NCI-H1436 (cell line): ENCODE measurements around the gene PRSS27.
"Not testable (repeated sequence)": the region's sequence is repeated elsewhere in the genome, so short reads cannot be mapped to it uniquely, and the experiment has no call there.

ENCODE experiments used
- DNase-seq: peaks from one replicate; lab custom pipeline; 2025; lab: John Stamatoyannopoulos, UW

The PRSS27 gene

GRCh38 chr16:2708290-2708639 lies 11.8 kb downstream of the PRSS27 start:
- no peak for DNase-seq

GRCh38 chr16:2707368-2708289 lies 12.4 kb downstream of the PRSS27 start:
- DNase-seq: no peak

GRCh38 chr16:2706611-2707311 lies 13.3 kb downstream of the PRSS27 start:
- DNase-seq: no peak

- DNase-seq: no peak
These were observed 13.9 kb downstream of the PRSS27 start for GRCh38 chr16:2706085-2706484.

GRCh38 chr16:2705351-2705750 lies 14.7 kb downstream of the PRSS27 start:
- no peak for DNase-seq

- no peak for DNase-seq
These were observed 15.1 kb downstream of the PRSS27 start for GRCh38 chr16:2704983-2705275.

- DNase-seq: no peak
These were observed 15.7 kb downstream of the PRSS27 start for GRCh38 chr16:2704166-2704982.

GRCh38 chr16:2702871-2703745 lies 16.9 kb downstream of the PRSS27 start:
- DNase-seq: no peak

- no peak for DNase-seq
These were observed 17.6 kb downstream of the PRSS27 start for GRCh38 chr16:2702438-2702825.

- no peak for DNase-seq
These were observed 18.1 kb downstream of the PRSS27 start for GRCh38 chr16:2701713-2702437.

GRCh38 chr16:2701272-2701671 lies 18.8 kb downstream of the PRSS27 start:
- DNase-seq: no peak

- DNase-seq: no peak
These were observed 19.2 kb downstream of the PRSS27 start for GRCh38 chr16:2700786-2701185.

- no peak for DNase-seq
These were observed 20.0 kb downstream of the PRSS27 start for GRCh38 chr16:2699791-2700600.

- no peak for DNase-seq
These were observed 20.9 kb downstream of the PRSS27 start for GRCh38 chr16:2698965-2699750.

- DNase-seq: no peak
These were observed 21.7 kb downstream of the PRSS27 start for GRCh38 chr16:2698103-2698870.

GRCh38 chr16:2697401-2697948 lies 22.5 kb downstream of the PRSS27 start:
- no peak for DNase-seq

GRCh38 chr16:2696601-2697250 lies 23.3 kb downstream of the PRSS27 start:
- not testable (repeated sequence) for DNase-seq
